ENCODE data around the gene SH3D19. TPM values are rescaled to one million over a fixed set of nuclear protein-coding genes. Genes with fewer than 3 reads are reported as not detected.

Gene SH3D19
- total RNA-seq, 1 experiment from 2014 or later = 29.7 TPM

DNA sequence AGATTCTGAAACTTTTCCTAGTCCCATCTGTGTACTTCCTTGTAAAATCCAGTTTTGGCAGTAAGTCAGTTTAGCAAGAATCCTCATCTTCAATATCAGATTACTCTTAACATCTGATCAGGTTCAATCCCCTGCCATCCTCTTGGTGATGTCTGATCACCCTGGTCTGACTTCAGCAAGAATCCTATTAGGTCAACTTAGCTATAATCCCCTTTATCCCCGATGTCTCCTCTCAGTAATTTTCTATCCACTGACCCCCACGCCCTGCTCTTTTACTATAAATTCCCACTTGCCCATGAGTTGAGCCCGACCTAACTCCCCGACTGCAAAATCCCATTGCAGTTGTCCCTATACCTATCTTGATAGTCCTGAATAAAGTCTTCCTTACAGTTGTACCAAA is 106.3 kb downstream of the SH3D19 start:
- Mint-ChIP-seq H3K36me3 (ENCODE audit: insufficient read depth in 1 of 3, low read depth in 3 of 3) (peaks cover 10 to 18% (median 10%) of the 10 kb centered on the region in 3 experiments), H3K9me3 (peaks cover 3 to 5% of the 10 kb centered on the region in 2 experiments; a peak in 4 of 5 replicates)
- H3K18ac ChIP-seq (ENCODE audit: insufficient read length, low read depth, low read length) = no peak overlapping the region

More for the DNA sequence above, 106.3 kb downstream of the SH3D19 start:
- Histone ChIP-seq H4K8ac (replicated peaks; ENCODE audit: insufficient read length, low read depth, low read length) (no peak overlapping the region), H2BK15ac (ENCODE audit: low read depth, low read length) (no peak overlapping the region), H4K91ac (ENCODE audit: insufficient read length, low read depth, low read length) (no peak overlapping the region), H3K56ac (ENCODE audit: insufficient read length, low read depth, low read length) (no peak overlapping the region), H3K27me3 (ENCODE audit: insufficient read depth, low read length) (no peaks in the 10 kb centered on the region), H3K14ac (ENCODE audit: insufficient read depth, low read length) (no peak overlapping the region), H4K20me1 (ENCODE audit: control insufficient read depth, insufficient read depth, insufficient read length) (no peaks in the 10 kb centered on the region), H3K23me2 (ENCODE audit: insufficient read length, low read depth, low read length, poor library complexity, severe bottlenecking) (no peaks in the 10 kb centered on the region), H3K9ac (ENCODE audit: extremely low read depth, insufficient read length, low read length) (no peak overlapping the region), H3K27ac (ENCODE audit: insufficient read length, low read depth, low read length) (no peak overlapping the region), H2BK120ac (ENCODE audit: low read depth, low read length, poor library complexity, severe bottlenecking) (no peak overlapping the region), H2BK5ac (ENCODE audit: insufficient read length, low read length) (no peak overlapping the region), H2AK5ac (ENCODE audit: insufficient read length, low read length) (no peak overlapping the region), H2AFZ (ENCODE audit: low read length) (no peak overlapping the region), H3K4me1 (ENCODE audit: insufficient read depth, low read length) (no peaks in the 10 kb centered on the region), H3K79me2 (ENCODE audit: insufficient read depth, low read length) (no peaks in the 10 kb centered on the region), H3K4ac (ENCODE audit: low read depth, low read length) (no peak overlapping the region), H2BK12ac (ENCODE audit: insufficient read length, low read depth, low read length) (no peak overlapping the region), H3K4me2 (ENCODE audit: insufficient read depth, insufficient read length, low read length) (no peak overlapping the region), H3K79me1 (ENCODE audit: insufficient read depth, low read depth, low read length, poor library complexity, severe bottlenecking) (no peaks in the 10 kb centered on the region), H3K9me3 (ENCODE audit: control insufficient read depth, low read depth, low read length) (no peaks in the 10 kb centered on the region), H2BK20ac (ENCODE audit: low read depth, low read length, poor library complexity, severe bottlenecking) (no peak overlapping the region), H3T11ph (ENCODE audit: low read length) (no peak overlapping the region), H4K5ac (ENCODE audit: insufficient read length, low read depth, low read length) (no peak overlapping the region), H3K23ac (ENCODE audit: insufficient read length, low read depth, low read length) (no peak overlapping the region)
- DNase-seq = no peak
- Mint-ChIP-seq H3K4me1 (peaks cover 8 to 12% of the 10 kb centered on the region in 2 experiments), H3K27me3 (ENCODE audit: low read depth) (no peaks in the 10 kb centered on the region), H3K27ac (no peak overlapping the region), H3K4me3 (no peak overlapping the region)
- TF ChIP-seq, protein P1, sequence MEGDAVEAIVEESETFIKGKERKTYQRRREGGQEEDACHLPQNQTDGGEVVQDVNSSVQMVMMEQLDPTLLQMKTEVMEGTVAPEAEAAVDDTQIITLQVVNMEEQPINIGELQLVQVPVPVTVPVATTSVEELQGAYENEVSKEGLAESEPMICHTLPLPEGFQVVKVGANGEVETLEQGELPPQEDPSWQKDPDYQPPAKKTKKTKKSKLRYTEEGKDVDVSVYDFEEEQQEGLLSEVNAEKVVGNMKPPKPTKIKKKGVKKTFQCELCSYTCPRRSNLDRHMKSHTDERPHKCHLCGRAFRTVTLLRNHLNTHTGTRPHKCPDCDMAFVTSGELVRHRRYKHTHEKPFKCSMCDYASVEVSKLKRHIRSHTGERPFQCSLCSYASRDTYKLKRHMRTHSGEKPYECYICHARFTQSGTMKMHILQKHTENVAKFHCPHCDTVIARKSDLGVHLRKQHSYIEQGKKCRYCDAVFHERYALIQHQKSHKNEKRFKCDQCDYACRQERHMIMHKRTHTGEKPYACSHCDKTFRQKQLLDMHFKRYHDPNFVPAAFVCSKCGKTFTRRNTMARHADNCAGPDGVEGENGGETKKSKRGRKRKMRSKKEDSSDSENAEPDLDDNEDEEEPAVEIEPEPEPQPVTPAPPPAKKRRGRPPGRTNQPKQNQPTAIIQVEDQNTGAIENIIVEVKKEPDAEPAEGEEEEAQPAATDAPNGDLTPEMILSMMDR (conservative IDR thresholded peaks at IDR 0.05) = no peak
- no CpG with 5 or more reads among the region's 4 CpGs for WGBS (ENCODE audit: extremely low coverage, insufficient read length, low lambda C conversion rate)

Measured in H9 (cell line).